Prostate gland (tissue), 2 donors: ENCODE results near the gene SUSD5.

ENCODE experiments used
- CTCF ChIP-seq, 4 experiments: fragments of 200-600 bp in 2 of 4; fragments of 450-650 bp in 2 of 4; sonication (generic) in 2 of 4; IDR thresholded peaks; 1 replicate in 3 of 4; 2 replicates in 1 of 4; pipeline ENCODE4 v1.5.1; 2016 to 2019; ENCODE audit warnings: antibody characterized with exemption in 4 of 4, mild to moderate bottlenecking in 2 of 4, moderate library complexity in 2 of 4
- POLR2AphosphoS5 ChIP-seq: sonication (generic); formaldehyde crosslinking; IDR thresholded peaks from one replicate; pipeline ENCODE4 v1.6.1; 2017; ENCODE audit warnings: antibody characterized with exemption

GRCh38 chr3:33229947-33230346 is 11.3 kb upstream of the SUSD5 start:
- TF ChIP-seq POLR2AphosphoS5, result no peak
- no peak for TF ChIP-seq CTCF (IDR thresholded peaks at IDR 0.05)
